ENCODE data around the gene BCAR1.
"Not testable (repeated sequence)": the region's sequence is repeated elsewhere in the genome, so short reads cannot be mapped to it uniquely, and the experiment has no call there.

BCAR1 gene

GRCh38 chr16:75224306-75225082, 26.9 kb downstream of the BCAR1 start:
- DNase-seq: no peak

- not testable (repeated sequence) for DNase-seq
These were observed 28.3 kb downstream of the BCAR1 start for GRCh38 chr16:75223129-75223528.

- DNase-seq: no peak
These were observed 29.1 kb downstream of the BCAR1 start for GRCh38 chr16:75222271-75222783.

- no peak for DNase-seq
These were observed 31.6 kb downstream of the BCAR1 start for GRCh38 chr16:75219838-75220237.

- no peak for DNase-seq
These were observed 32.3 kb downstream of the BCAR1 start for GRCh38 chr16:75219088-75219487.

GRCh38 chr16:75218256-75219076, 33.0 kb downstream of the BCAR1 start, which contains the start of gene CTRB1:
CTRB1 (plus strand) TSS chr16:75218988; CDS start chr16:75219008, 20 bp downstream.
- no peak for DNase-seq

- no peak for DNase-seq
These were observed 34.0 kb downstream of the BCAR1 start for GRCh38 chr16:75217389-75217851.

GRCh38 chr16:75216576-75216975, 34.8 kb downstream of the BCAR1 start:
- no peak for DNase-seq

GRCh38 chr16:75216127-75216526, 35.3 kb downstream of the BCAR1 start:
- no peak for DNase-seq

- not testable (repeated sequence) for DNase-seq
These were observed 40.1 kb downstream of the BCAR1 start for GRCh38 chr16:75211286-75211685.

- no peak for DNase-seq
These were observed 41.5 kb downstream of the BCAR1 start for GRCh38 chr16:75209944-75210343.

- not testable (repeated sequence) for DNase-seq
These were observed 41.9 kb downstream of the BCAR1 start for GRCh38 chr16:75209514-75209913.

- no peak for DNase-seq
These were observed 42.4 kb downstream of the BCAR1 start for GRCh38 chr16:75208861-75209505.

GRCh38 chr16:75208242-75208825, 43.1 kb downstream of the BCAR1 start:
- DNase-seq: no peak

- no peak for DNase-seq
These were observed 43.6 kb downstream of the BCAR1 start for GRCh38 chr16:75207831-75208230.

GRCh38 chr16:75206749-75207451, 44.5 kb downstream of the BCAR1 start, which contains the start of gene CTRB2:
CTRB2 (minus strand) TSS chr16:75207161; CDS start chr16:75207141, 20 bp downstream.
- no peak for DNase-seq

GRCh38 chr16:75205961-75206748, 45.3 kb downstream of the BCAR1 start:
- DNase-seq: not testable (repeated sequence)

GRCh38 chr16:75205438-75205837, 46.0 kb downstream of the BCAR1 start:
- not testable (repeated sequence) for DNase-seq

GRCh38 chr16:75204905-75205304, 46.5 kb downstream of the BCAR1 start:
- not testable (repeated sequence) for DNase-seq

- no peak for DNase-seq
These were observed 47.0 kb downstream of the BCAR1 start for GRCh38 chr16:75204410-75204758.
